ENCODE measurements around the gene CRACR2A.

DNA sequence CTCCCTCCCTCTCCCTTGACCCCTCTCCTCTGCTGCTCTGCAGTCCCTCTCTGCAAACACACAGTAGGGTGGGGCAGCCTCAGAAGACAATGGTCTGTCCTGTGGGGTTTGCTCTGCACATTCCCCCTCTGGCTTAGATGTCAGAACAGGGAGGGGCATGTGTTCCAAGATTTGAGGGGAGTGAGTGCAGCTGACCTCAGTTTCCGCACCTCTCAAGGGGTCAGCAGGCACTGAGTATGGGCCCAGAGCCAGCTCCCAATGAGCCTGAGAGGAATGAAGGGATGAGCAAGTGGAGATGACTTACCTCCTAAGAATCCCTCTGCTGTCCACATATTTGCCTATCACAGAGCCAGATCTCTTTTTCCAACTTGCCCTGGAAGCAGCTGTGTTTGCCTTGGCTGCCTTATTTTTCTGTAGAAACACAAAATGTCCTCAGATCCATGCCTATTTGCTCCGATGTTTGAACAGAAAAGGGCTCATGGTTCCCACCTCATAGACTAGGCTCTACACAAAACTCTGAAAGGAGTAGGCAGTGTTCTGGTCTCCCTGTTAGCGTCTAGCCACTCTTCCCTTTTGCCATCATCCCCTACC, 111.4 kb downstream of the CRACR2A start:
- TF ChIP-seq, protein P1, sequence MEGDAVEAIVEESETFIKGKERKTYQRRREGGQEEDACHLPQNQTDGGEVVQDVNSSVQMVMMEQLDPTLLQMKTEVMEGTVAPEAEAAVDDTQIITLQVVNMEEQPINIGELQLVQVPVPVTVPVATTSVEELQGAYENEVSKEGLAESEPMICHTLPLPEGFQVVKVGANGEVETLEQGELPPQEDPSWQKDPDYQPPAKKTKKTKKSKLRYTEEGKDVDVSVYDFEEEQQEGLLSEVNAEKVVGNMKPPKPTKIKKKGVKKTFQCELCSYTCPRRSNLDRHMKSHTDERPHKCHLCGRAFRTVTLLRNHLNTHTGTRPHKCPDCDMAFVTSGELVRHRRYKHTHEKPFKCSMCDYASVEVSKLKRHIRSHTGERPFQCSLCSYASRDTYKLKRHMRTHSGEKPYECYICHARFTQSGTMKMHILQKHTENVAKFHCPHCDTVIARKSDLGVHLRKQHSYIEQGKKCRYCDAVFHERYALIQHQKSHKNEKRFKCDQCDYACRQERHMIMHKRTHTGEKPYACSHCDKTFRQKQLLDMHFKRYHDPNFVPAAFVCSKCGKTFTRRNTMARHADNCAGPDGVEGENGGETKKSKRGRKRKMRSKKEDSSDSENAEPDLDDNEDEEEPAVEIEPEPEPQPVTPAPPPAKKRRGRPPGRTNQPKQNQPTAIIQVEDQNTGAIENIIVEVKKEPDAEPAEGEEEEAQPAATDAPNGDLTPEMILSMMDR (IDR thresholded peaks at IDR 0.05) = no peak
- TF ChIP-seq POLR2A (IDR thresholded peaks at IDR 0.05) = no peak
- TF ChIP-seq POLR2AphosphoS5 (IDR thresholded peaks at IDR 0.05) = no peak

Data from upper lobe of left lung (tissue), 4 donors.